Adrenal gland (tissue), 12 donors: Measurements from ENCODE around the gene DSCAML1. TPM values are rescaled to one million over a fixed set of nuclear protein-coding genes. Genes with fewer than 3 reads are reported as not detected.

Source experiments
- DNase-seq, 7 donors: peaks; one replicate each; pipeline ENCODE4 v3.0.0-alpha.2; 2019 to 2020
- H3K27ac ChIP-seq, 5 donors: fragments of 200-600 bp; sonication (generic) in 4 of 5; 1 replicate in 3 of 5; 2 replicates in 2 of 5; pipeline versions ENCODE4 v1.5.1 to v1.8.0; 2016 to 2020; ENCODE audit warnings: mild to moderate bottlenecking in 1 of 5
- H3K27me3 ChIP-seq: fragments of 200-600 bp; 2 replicates; pipeline ENCODE4 v1.8.0; 2021
- H3K36me3 ChIP-seq, 2 donors: fragments of 200-600 bp; replicated peaks in 1 of 2; 1 replicate in 1 of 2; 2 replicates in 1 of 2; pipeline versions ENCODE4 v1.5.1 to v1.8.0; 2018 to 2022
- H3K4me1 ChIP-seq, 2 donors: fragments of 200-600 bp; replicated peaks in 1 of 2; 1 replicate in 1 of 2; 2 replicates in 1 of 2; pipeline versions ENCODE4 v1.5.1 to v1.8.0; 2018 to 2021
- H3K4me3 ChIP-seq, 4 donors: fragments of 200-600 bp; sonication (generic) in 3 of 4; one replicate each; pipeline ENCODE4 v1.5.1; 2016 to 2018
- H3K9me3 ChIP-seq, 3 donors: fragments of 200-600 bp; sonication (generic) in 1 of 3; replicated peaks in 1 of 3; 1 replicate in 2 of 3; 2 replicates in 1 of 3; pipeline versions ENCODE4 v1.5.1 to v1.8.0; 2016 to 2021
- POLR2A ChIP-seq, 2 donors: fragments of 450-650 bp; IDR thresholded peaks; one replicate each; pipeline ENCODE4 v1.6.1; 2017; ENCODE audit warnings: antibody characterized with exemption in 2 of 2, mild to moderate bottlenecking in 2 of 2, moderate library complexity in 1 of 2
- WGBS, 4 donors: extraction: QIAGEN DNeasy Blood & Tissue Kit in 2 of 4; methylation state at CpG; one replicate each; pipeline versions ENCODE4 v1.1.5 to v1.1.7; 2013 to 2017; 5-methylcytosine and 5-hydroxymethylcytosine counted together
- intact Hi-C, 2 donors: fragments of 100-400 bp; cut with DNase I; formaldehyde crosslinking; loops; one replicate each; pipeline versions ENCODE4 v1.14.1 to v1.15.0; 2022 to 2023
- polyA plus RNA-seq, 3 donors: library from polyadenylated mRNA; stranded (reverse); fragments of 200-250 nt in 2 of 3; fragments of 350-450 nt in 1 of 3; fragmentation: Illumina TruSeq in 1 of 3; extraction: RNeasy Lipid Tissue Mini Kit (QIAGEN cat#74804) in 1 of 3; gene quantifications; one replicate each; pipeline ENCODE4 v1.2.3, GENCODE V29; 2013 to 2014
- total RNA-seq, 9 donors: library from RNA; depleted of rRNA in 4 of 9; stranded (reverse); fragments of >200 nt in 4 of 9; fragments of 120-200 nt in 1 of 9; fragmentation: NEBNext Ultra II Directional in 1 of 9; extraction: Animal tissue kit (Norgen Biotek cat#: 25700) in 1 of 9; gene quantifications; one replicate each; pipeline versions ENCODE4 v1.1.0 to v1.2.4, GENCODE V29; 2013 to 2023
- TF ChIP-seq, protein P1 (sequence below), 6 experiments: fragments of 450-650 bp in 4 of 6; fragments of 200-600 bp in 2 of 6; sonication (generic) in 1 of 6; IDR thresholded peaks; 1 replicate in 5 of 6; 2 replicates in 1 of 6; pipeline versions ENCODE4 v1.5.1 to v1.8.0; 2016 to 2021; ENCODE audit warnings: antibody characterized with exemption in 6 of 6, mild to moderate bottlenecking in 2 of 6, moderate library complexity in 1 of 6
- donor health status: healthy with polysubstance abuse.
- donor health status: Bipolar disorder and iron deficiency.
- donor health status: DM: yes; HTN: yes; CAD: no.
- donor health status: DM: no; HTN: no; CAD: no.
- donor health status: DM: no; HTN: no; CAD: no.
- donor health status: DM: yes; HTN: yes; CAD: no.

The DSCAML1 gene
- total and polyA plus RNA-seq, 12 donors: 0.09 to 1.9 (median 0.55) TPM; not detected in 1

DNA sequence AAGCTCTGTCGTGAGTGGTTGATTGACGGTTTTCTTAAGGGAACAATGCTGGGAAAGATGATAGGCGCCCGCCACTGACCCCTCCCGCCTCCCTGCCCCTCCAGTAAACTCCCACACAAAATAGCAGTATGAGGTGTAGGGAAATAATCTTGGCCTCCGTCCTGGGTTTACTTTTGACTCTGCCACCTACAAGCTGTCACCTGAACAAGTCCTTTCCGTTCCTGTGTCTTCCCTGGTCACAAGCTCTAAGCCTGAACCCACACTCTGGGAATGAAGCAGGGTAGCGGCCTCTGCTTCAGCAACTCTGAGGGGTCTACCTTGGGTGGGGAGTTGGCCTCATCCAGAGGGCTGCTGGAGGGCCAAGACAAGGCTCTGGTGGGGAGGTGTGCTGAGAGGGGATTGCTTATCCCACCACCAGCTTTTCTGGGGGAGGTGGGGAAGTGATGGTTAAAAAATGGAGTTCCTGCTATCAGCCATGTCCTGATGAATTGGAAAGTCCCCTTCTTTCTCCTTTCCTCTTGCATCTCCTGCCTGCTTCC lies 381.6 kb downstream of the DSCAML1 start:
- peaks cover 0 to 13% of the 10 kb centered on the region in 2 donors for H3K36me3 ChIP-seq

DNA sequence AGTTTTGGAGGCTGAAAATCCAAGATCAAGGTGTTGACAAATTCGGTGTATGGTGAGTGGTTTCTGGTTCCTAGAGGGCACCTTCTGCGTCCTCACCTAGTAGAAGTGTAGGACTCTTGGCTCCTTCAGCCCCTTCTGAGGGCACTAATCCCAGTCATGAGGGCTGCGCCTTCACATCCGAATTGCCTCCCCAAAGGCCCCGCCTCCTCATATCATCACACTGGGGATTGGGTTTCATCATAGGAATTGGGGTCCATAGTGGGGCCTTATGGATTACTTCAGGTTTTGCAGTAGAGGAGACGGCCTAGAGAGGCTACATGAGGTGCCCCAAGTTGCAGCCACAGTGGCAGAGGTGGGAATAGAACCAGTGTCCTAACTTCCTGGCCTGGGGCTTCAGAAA lies 382.3 kb downstream of the DSCAML1 start:
- no peak for DNase-seq
- Histone ChIP-seq H3K4me1 (no peaks in the 10 kb centered on the region), H3K9me3 (no peaks in the 10 kb centered on the region), H3K4me3 (no peak overlapping the region), H3K36me3 (peaks cover 0 to 19% of the 10 kb centered on the region in 2 donors), H3K27ac (no peak overlapping the region), H3K27me3 (no peaks in the 10 kb centered on the region)
- intact Hi-C loops: no loop called here
- no peak for TF ChIP-seq POLR2A (IDR thresholded peaks at IDR 0.05)
- TF ChIP-seq, protein P1, sequence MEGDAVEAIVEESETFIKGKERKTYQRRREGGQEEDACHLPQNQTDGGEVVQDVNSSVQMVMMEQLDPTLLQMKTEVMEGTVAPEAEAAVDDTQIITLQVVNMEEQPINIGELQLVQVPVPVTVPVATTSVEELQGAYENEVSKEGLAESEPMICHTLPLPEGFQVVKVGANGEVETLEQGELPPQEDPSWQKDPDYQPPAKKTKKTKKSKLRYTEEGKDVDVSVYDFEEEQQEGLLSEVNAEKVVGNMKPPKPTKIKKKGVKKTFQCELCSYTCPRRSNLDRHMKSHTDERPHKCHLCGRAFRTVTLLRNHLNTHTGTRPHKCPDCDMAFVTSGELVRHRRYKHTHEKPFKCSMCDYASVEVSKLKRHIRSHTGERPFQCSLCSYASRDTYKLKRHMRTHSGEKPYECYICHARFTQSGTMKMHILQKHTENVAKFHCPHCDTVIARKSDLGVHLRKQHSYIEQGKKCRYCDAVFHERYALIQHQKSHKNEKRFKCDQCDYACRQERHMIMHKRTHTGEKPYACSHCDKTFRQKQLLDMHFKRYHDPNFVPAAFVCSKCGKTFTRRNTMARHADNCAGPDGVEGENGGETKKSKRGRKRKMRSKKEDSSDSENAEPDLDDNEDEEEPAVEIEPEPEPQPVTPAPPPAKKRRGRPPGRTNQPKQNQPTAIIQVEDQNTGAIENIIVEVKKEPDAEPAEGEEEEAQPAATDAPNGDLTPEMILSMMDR (IDR thresholded peaks at IDR 0.05): no peak
- 89 to 96% (median 93%) methylated on average over 5 to 6 of the region's 6 CpGs for WGBS, 4 donors

More for the DNA sequence above, 381.6 kb downstream of the DSCAML1 start:
- Histone ChIP-seq H3K4me1 (no peaks in the 10 kb centered on the region), H3K27ac (no peak overlapping the region), H3K9me3 (no peaks in the 10 kb centered on the region), H3K27me3 (no peaks in the 10 kb centered on the region), H3K4me3 (no peak overlapping the region)
- intact Hi-C loops: no loop called here
- no peak for TF ChIP-seq POLR2A (IDR thresholded peaks at IDR 0.05)
- TF ChIP-seq, protein P1 (IDR thresholded peaks at IDR 0.05): no peak
- no peak for DNase-seq
- WGBS, 4 donors: 85 to 87% (median 86%) methylated on average over 8 of the region's 8 CpGs

DNA sequence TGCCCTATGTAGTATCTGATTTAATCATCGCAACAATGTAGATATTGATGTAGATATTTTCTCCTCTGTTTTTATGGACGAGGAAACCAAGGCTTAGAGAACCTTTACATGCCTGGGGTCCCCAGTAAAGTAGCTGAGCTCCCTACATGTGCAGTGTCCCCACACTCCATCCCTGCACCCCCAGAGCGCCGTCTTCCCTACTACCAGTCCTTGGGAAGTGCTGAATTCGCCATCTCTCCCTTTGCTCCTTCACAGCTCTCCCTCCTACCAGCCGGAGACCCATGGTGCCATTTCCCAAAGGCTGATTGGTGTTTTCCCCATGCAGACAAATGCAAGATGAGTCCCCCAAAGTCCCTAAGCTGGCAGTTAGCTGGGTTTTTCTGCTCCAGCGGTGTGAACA lies 383.4 kb downstream of the DSCAML1 start:
- Histone ChIP-seq H3K9me3 (no peaks in the 10 kb centered on the region), H3K27ac (no peak overlapping the region), H3K4me3 (no peak overlapping the region), H3K27me3 (no peaks in the 10 kb centered on the region), H3K36me3 (peaks cover 0 to 30% of the 10 kb centered on the region in 2 donors), H3K4me1 (no peaks in the 10 kb centered on the region)
- intact Hi-C loops: no loop called here
- WGBS, 4 donors: 97 to 98% (median 97%) methylated on average over 6 to 7 of the region's 7 CpGs
- no peak for TF ChIP-seq POLR2A (IDR thresholded peaks at IDR 0.05)
- TF ChIP-seq, protein P1 (IDR thresholded peaks at IDR 0.05): no peak
- no peak for DNase-seq

DNA sequence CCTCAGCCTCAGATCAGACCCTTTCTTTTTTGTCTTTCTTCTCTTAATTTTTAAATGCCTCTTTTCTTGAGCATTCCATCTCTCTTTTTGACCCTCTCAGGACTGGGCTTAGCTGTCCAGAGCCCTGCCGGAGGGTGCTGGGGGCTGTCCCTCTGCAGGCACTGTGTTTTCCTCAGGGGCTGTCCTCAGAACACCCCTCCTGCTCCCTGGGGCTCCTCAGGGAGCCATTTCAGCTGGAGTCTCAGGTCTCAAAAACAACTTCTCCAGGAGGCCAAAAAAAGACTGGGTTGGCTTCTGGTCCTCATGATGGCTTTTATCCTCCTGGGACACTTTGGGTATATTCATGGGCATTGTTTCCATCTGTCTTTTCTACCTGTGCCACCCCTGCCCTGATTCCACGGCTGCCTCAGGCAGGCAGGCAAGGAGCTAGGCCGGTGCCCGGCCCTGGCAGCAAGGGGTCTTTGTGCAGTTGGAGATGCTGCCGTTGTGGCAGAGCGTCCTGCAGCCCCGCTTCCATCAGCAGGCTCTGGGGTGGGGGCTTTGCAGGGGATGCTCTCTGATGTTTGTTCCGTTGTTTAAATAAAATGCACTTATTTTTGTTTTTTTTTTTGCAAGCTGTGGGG lies 384.3 kb downstream of the DSCAML1 start:
- no peaks in the 10 kb centered on the region for H3K9me3 ChIP-seq
- no peak overlapping the region for H3K27ac ChIP-seq
- H3K4me1 ChIP-seq: no peaks in the 10 kb centered on the region
- intact Hi-C loops: no loop called here
- no peak for DNase-seq
- peaks cover 0 to 38% of the 10 kb centered on the region in 2 donors for H3K36me3 ChIP-seq
- no peak for TF ChIP-seq POLR2A (IDR thresholded peaks at IDR 0.05)
- TF ChIP-seq, protein P1 (IDR thresholded peaks at IDR 0.05): no peak
- no peaks in the 10 kb centered on the region for H3K27me3 ChIP-seq
- 89 to 99% (median 95%) methylated on average over 8 of the region's 8 CpGs for WGBS, 4 donors
- H3K4me3 ChIP-seq: no peak overlapping the region
